Measurements from ENCODE around the gene CMTM8.

CMTM8 gene

GRCh38 chr3:32397941-32398340, 159.5 kb downstream of the CMTM8 start:
- peaks cover 10% of the 10 kb centered on the region for H3K4me1 ChIP-seq (ENCODE audit: insufficient read depth, low read length)
- no peak overlapping the region for H3K27ac ChIP-seq (ENCODE audit: low read length)
- peaks cover 12% of the 10 kb centered on the region for H3K27me3 ChIP-seq (ENCODE audit: insufficient read depth, low read length)
- H3K36me3 ChIP-seq (ENCODE audit: insufficient read depth, low read depth, low read length), result 0 out of 2 replicates have a peak, but pooled peaks cover 3% of the 10 kb centered on the region
- H3K9me3 ChIP-seq (ENCODE audit: insufficient read depth, low read depth, low read length), result no peaks in the 10 kb centered on the region
- no peak overlapping the region for H3K4me3 ChIP-seq (ENCODE audit: low read length)
- no peak overlapping the region for H3K9ac ChIP-seq (ENCODE audit: low read depth, low read length)

GRCh38 chr3:32398531-32398930, 160.1 kb downstream of the CMTM8 start:
- Histone ChIP-seq H3K27me3 (ENCODE audit: insufficient read depth, low read length) (peaks cover 6% of the 10 kb centered on the region; the same call in 1 of the 2 replicates), H3K4me1 (ENCODE audit: insufficient read depth, low read length) (peaks cover 10% of the 10 kb centered on the region), H3K27ac (ENCODE audit: low read length) (no peak overlapping the region)

GRCh38 chr3:32399030-32399620, 160.6 kb downstream of the CMTM8 start:
- H3K4me1 ChIP-seq (ENCODE audit: insufficient read depth, low read length), result peaks cover 10% of the 10 kb centered on the region
- no peak overlapping the region for H3K27ac ChIP-seq (ENCODE audit: low read length)

More at GRCh38 chr3:32398531-32398930, 160.1 kb downstream of the CMTM8 start:
- Histone ChIP-seq H3K4me3 (ENCODE audit: low read length) (no peak overlapping the region), H3K9me3 (ENCODE audit: insufficient read depth, low read depth, low read length) (no peaks in the 10 kb centered on the region), H3K36me3 (ENCODE audit: insufficient read depth, low read depth, low read length) (0 out of 2 replicates have a peak, but pooled peaks cover 3% of the 10 kb centered on the region), H3K9ac (ENCODE audit: low read depth, low read length) (no peak overlapping the region)

GRCh38 chr3:32401126-32401525, 162.6 kb downstream of the CMTM8 start:
- H3K27ac ChIP-seq (ENCODE audit: low read length), result peak overlapping the region; percentile 2

More at GRCh38 chr3:32399030-32399620, 160.6 kb downstream of the CMTM8 start:
- H3K36me3 ChIP-seq (ENCODE audit: insufficient read depth, low read depth, low read length), result 0 out of 2 replicates have a peak, but pooled peaks cover 3% of the 10 kb centered on the region
- H3K27me3 ChIP-seq (ENCODE audit: insufficient read depth, low read length), result peaks cover 5% of the 10 kb centered on the region; the same call in 1 of the 2 replicates
- no peak overlapping the region for H3K4me3 ChIP-seq (ENCODE audit: low read length)
- H3K9ac ChIP-seq (ENCODE audit: low read depth, low read length), result no peak overlapping the region
- H3K9me3 ChIP-seq (ENCODE audit: insufficient read depth, low read depth, low read length), result no peaks in the 10 kb centered on the region

GRCh38 chr3:32401556-32402081, 163.1 kb downstream of the CMTM8 start:
- H3K36me3 ChIP-seq (ENCODE audit: insufficient read depth, low read depth, low read length), result no peaks in the 10 kb centered on the region
- peaks cover 13% of the 10 kb centered on the region for H3K4me1 ChIP-seq (ENCODE audit: insufficient read depth, low read length)
- H3K4me3 ChIP-seq (ENCODE audit: low read length), result peak overlapping the region; percentile 58; the same call in 1 of the 2 replicates
- peaks cover 5% of the 10 kb centered on the region; the same call in 1 of the 2 replicates for H3K27me3 ChIP-seq (ENCODE audit: insufficient read depth, low read length)
- H3K9ac ChIP-seq (ENCODE audit: low read depth, low read length), result peak overlapping the region; percentile 73
- H3K27ac ChIP-seq (ENCODE audit: low read length), result peak overlapping the region; percentile 2
- no peaks in the 10 kb centered on the region for H3K9me3 ChIP-seq (ENCODE audit: insufficient read depth, low read depth, low read length)

More at GRCh38 chr3:32401126-32401525, 162.6 kb downstream of the CMTM8 start:
- Histone ChIP-seq H3K36me3 (ENCODE audit: insufficient read depth, low read depth, low read length) (no peaks in the 10 kb centered on the region), H3K9ac (ENCODE audit: low read depth, low read length) (peak overlapping the region; percentile 73), H3K4me3 (ENCODE audit: low read length) (peak overlapping the region; percentile 58), H3K27me3 (ENCODE audit: insufficient read depth, low read length) (peaks cover 5% of the 10 kb centered on the region; the same call in 1 of the 2 replicates), H3K4me1 (ENCODE audit: insufficient read depth, low read length) (peaks cover 10% of the 10 kb centered on the region), H3K9me3 (ENCODE audit: insufficient read depth, low read depth, low read length) (no peaks in the 10 kb centered on the region)

- Histone ChIP-seq H3K27me3 (ENCODE audit: insufficient read depth, low read length) (peaks cover 5% of the 10 kb centered on the region; the same call in 1 of the 2 replicates), H3K9ac (ENCODE audit: low read depth, low read length) (no peak overlapping the region), H3K36me3 (ENCODE audit: insufficient read depth, low read depth, low read length) (no peaks in the 10 kb centered on the region), H3K9me3 (ENCODE audit: insufficient read depth, low read depth, low read length) (no peaks in the 10 kb centered on the region), H3K4me3 (ENCODE audit: low read length) (no peak overlapping the region), H3K4me1 (ENCODE audit: insufficient read depth, low read length) (peaks cover 21% of the 10 kb centered on the region), H3K27ac (ENCODE audit: low read length) (no peak overlapping the region)
These were observed 165.2 kb downstream of the CMTM8 start for GRCh38 chr3:32403663-32404062.

- Histone ChIP-seq H3K4me3 (ENCODE audit: low read length) (no peak overlapping the region), H3K27me3 (ENCODE audit: insufficient read depth, low read length) (peaks cover 5% of the 10 kb centered on the region; the same call in 1 of the 2 replicates), H3K9ac (ENCODE audit: low read depth, low read length) (no peak overlapping the region), H3K9me3 (ENCODE audit: insufficient read depth, low read depth, low read length) (no peaks in the 10 kb centered on the region), H3K27ac (ENCODE audit: low read length) (no peak overlapping the region), H3K4me1 (ENCODE audit: insufficient read depth, low read length) (peaks cover 26% of the 10 kb centered on the region), H3K36me3 (ENCODE audit: insufficient read depth, low read depth, low read length) (no peaks in the 10 kb centered on the region)
These were observed 166.2 kb downstream of the CMTM8 start for GRCh38 chr3:32404714-32405113.

GRCh38 chr3:32405155-32405554, 166.7 kb downstream of the CMTM8 start:
- peaks cover 5% of the 10 kb centered on the region; the same call in 1 of the 2 replicates for H3K27me3 ChIP-seq (ENCODE audit: insufficient read depth, low read length)
- no peak overlapping the region for H3K27ac ChIP-seq (ENCODE audit: low read length)
- H3K36me3 ChIP-seq (ENCODE audit: insufficient read depth, low read depth, low read length), result no peaks in the 10 kb centered on the region
- H3K4me3 ChIP-seq (ENCODE audit: low read length), result no peak overlapping the region
- peaks cover 31% of the 10 kb centered on the region for H3K4me1 ChIP-seq (ENCODE audit: insufficient read depth, low read length)
- no peaks in the 10 kb centered on the region for H3K9me3 ChIP-seq (ENCODE audit: insufficient read depth, low read depth, low read length)
- H3K9ac ChIP-seq (ENCODE audit: low read depth, low read length), result no peak overlapping the region

GRCh38 chr3:32405711-32406323, 167.3 kb downstream of the CMTM8 start:
- no peak overlapping the region for H3K27ac ChIP-seq (ENCODE audit: low read length)
- no peak overlapping the region for H3K9ac ChIP-seq (ENCODE audit: low read depth, low read length)
- no peaks in the 10 kb centered on the region for H3K9me3 ChIP-seq (ENCODE audit: insufficient read depth, low read depth, low read length)
- H3K27me3 ChIP-seq (ENCODE audit: insufficient read depth, low read length), result peaks cover 2% of the 10 kb centered on the region; the same call in 1 of the 2 replicates
- H3K36me3 ChIP-seq (ENCODE audit: insufficient read depth, low read depth, low read length), result no peaks in the 10 kb centered on the region
- H3K4me3 ChIP-seq (ENCODE audit: low read length), result no peak overlapping the region
- H3K4me1 ChIP-seq (ENCODE audit: insufficient read depth, low read length), result peaks cover 35% of the 10 kb centered on the region

- Histone ChIP-seq H3K27ac (ENCODE audit: low read length) (peak overlapping the region; percentile 55), H3K27me3 (ENCODE audit: insufficient read depth, low read length) (no peaks in the 10 kb centered on the region)
These were observed 168.3 kb downstream of the CMTM8 start for GRCh38 chr3:32406486-32407408.

More at GRCh38 chr3:32406486-32407408, 168.3 kb downstream of the CMTM8 start:
- Histone ChIP-seq H3K36me3 (ENCODE audit: insufficient read depth, low read depth, low read length) (no peaks in the 10 kb centered on the region), H3K9me3 (ENCODE audit: insufficient read depth, low read depth, low read length) (no peaks in the 10 kb centered on the region), H3K4me1 (ENCODE audit: insufficient read depth, low read length) (peaks cover 36% of the 10 kb centered on the region), H3K9ac (ENCODE audit: low read depth, low read length) (no peak overlapping the region), H3K4me3 (ENCODE audit: low read length) (no peak overlapping the region)

All from iPS-20b (cell line).